CD4-positive, alpha-beta memory T cell (primary cell): ENCODE data around the gene EN1. TPM values are rescaled to one million over a fixed set of nuclear protein-coding genes. Genes with fewer than 3 reads are reported as not detected.

Experiments used
- CTCF ChIA-PET: fragments of 350-600 bp; sonication (Branson Sonifier 250); formaldehyde crosslinking; loops from one replicate; lab custom pipeline; 2021; ENCODE audit warnings: inconsistent platforms; ENCODE audit not compliant: partially characterized antibody; lab: Charles Lee
- POLR2A ChIA-PET: fragments of 350-600 bp; sonication (Branson Sonifier 250); formaldehyde crosslinking; loops from one replicate; lab custom pipeline; 2021; ENCODE audit not compliant: partially characterized antibody; lab: Charles Lee
- DNase-seq, 5 donors: peaks; one replicate each; pipeline versions ENCODE4 v3.0.0 to v3.0.0-alpha.2; 2020 to 2022; ENCODE audit warnings: mixed read lengths in 1 of 5
- H3K27ac ChIP-seq: one replicate; pipeline ENCODE4 v1.7.0; 2013; ENCODE audit warnings: low read depth, low read length
- H3K27me3 ChIP-seq: 2 replicates; pipeline ENCODE4 v1.7.0; 2013; ENCODE audit warnings: mild to moderate bottlenecking, low read length, moderate library complexity; ENCODE audit not compliant: insufficient read depth
- H3K36me3 ChIP-seq: 2 replicates; pipeline ENCODE4 v1.7.0; 2013; ENCODE audit warnings: mild to moderate bottlenecking, low read length, moderate library complexity; ENCODE audit not compliant: insufficient read depth
- H3K4me1 ChIP-seq: 2 replicates; pipeline ENCODE4 v1.7.0; 2013; ENCODE audit warnings: mild to moderate bottlenecking, low read length, moderate library complexity; ENCODE audit not compliant: insufficient read depth
- H3K4me3 ChIP-seq, 2 donors: one replicate each; pipeline ENCODE4 v1.7.0; 2013; ENCODE audit warnings: low read length in 2 of 2, mild to moderate bottlenecking in 1 of 2
- H3K9me3 ChIP-seq, 2 donors: one replicate each; pipeline ENCODE4 v1.7.0; 2013; ENCODE audit warnings: low read length in 2 of 2, control low read depth in 1 of 2; ENCODE audit not compliant: control insufficient read depth in 1 of 2
- H3K27ac Mint-ChIP-seq, 7 donors: one replicate each; pipeline ENCODE4 v1.8.0; 2020 to 2021; ENCODE audit warnings: mixed read lengths in 7 of 7, mild to moderate bottlenecking in 6 of 7, inconsistent platforms in 3 of 7, moderate library complexity in 3 of 7
- H3K27me3 Mint-ChIP-seq, 2 donors: one replicate each; pipeline ENCODE4 v1.8.0; 2020 to 2021; ENCODE audit warnings: mixed read lengths in 2 of 2
- H3K36me3 Mint-ChIP-seq, 2 donors: one replicate each; pipeline ENCODE4 v1.8.0; 2020 to 2021; ENCODE audit warnings: mixed read lengths in 2 of 2, inconsistent platforms in 1 of 2, mild to moderate bottlenecking in 1 of 2
- H3K4me1 Mint-ChIP-seq, 4 donors: one replicate each; pipeline ENCODE4 v1.8.0; 2020 to 2021; ENCODE audit warnings: mixed read lengths in 4 of 4, mild to moderate bottlenecking in 1 of 4
- H3K4me3 Mint-ChIP-seq, 8 donors: one replicate each; pipeline ENCODE4 v1.8.0; 2020 to 2021; ENCODE audit warnings: mixed read lengths in 8 of 8, mild to moderate bottlenecking in 7 of 8, moderate library complexity in 6 of 8, inconsistent platforms in 3 of 8
- H3K9me3 Mint-ChIP-seq, 8 donors: one replicate each; pipeline ENCODE4 v1.8.0; 2020 to 2021; ENCODE audit warnings: mixed read lengths in 8 of 8, mild to moderate bottlenecking in 5 of 8, inconsistent platforms in 3 of 8, moderate library complexity in 1 of 8
- intact Hi-C: fragments of 100-400 bp; cut with micrococcal nuclease; formaldehyde crosslinking; loops from one replicate; pipeline ENCODE4 v1.15.1; 2023
- polyA plus RNA-seq, 2 donors: library from polyadenylated mRNA; unstranded; fragments of 300-500 nt; fragmentation: Illumina TruSeq; gene quantifications; one replicate each; pipeline ENCODE4 v1.2.3, GENCODE V29; 2021
- total RNA-seq, 2 experiments: library from RNA; stranded (reverse); gene quantifications; one replicate each; pipeline ENCODE4 v1.2.3, GENCODE V29; 2021

Gene EN1
- total and polyA plus RNA-seq, 4 experiments from 2014 or later: not detected

GRCh38 chr2:118817469-118817868 is 30.0 kb downstream of the EN1 start:
- Mint-ChIP-seq H3K36me3 (no peaks in the 10 kb centered on the region), H3K27me3 (peaks cover 34 to 37% of the 10 kb centered on the region in 2 donors), H3K27ac (no peak overlapping the region), H3K4me3 (no peak overlapping the region), H3K9me3 (no peaks in the 10 kb centered on the region), H3K4me1 (no peaks in the 10 kb centered on the region)
- no peaks in the 10 kb centered on the region for H3K9me3 ChIP-seq
- H3K36me3 ChIP-seq: no peaks in the 10 kb centered on the region
- no peak overlapping the region for H3K4me3 ChIP-seq
- no peak for DNase-seq
- H3K27me3 ChIP-seq: peaks cover 6% of the 10 kb centered on the region
- POLR2A ChIA-PET: no interaction called here
- H3K27ac ChIP-seq: no peak overlapping the region
- CTCF ChIA-PET: interaction anchor here (1.0 kb wide), 1 partner anchor 38 kb away, joined by 4 read pairs; no protein-coding TSS in a partner anchor
- intact Hi-C loops: no loop called here
- no peaks in the 10 kb centered on the region for H3K4me1 ChIP-seq

- CTCF ChIA-PET: interaction anchor here (1.0 kb wide), 1 partner anchor 39 kb away, joined by 4 read pairs; no protein-coding TSS in a partner anchor
- Histone ChIP-seq H3K27ac (no peak overlapping the region), H3K27me3 (peaks cover 6% of the 10 kb centered on the region), H3K4me3 (no peak overlapping the region), H3K9me3 (no peaks in the 10 kb centered on the region), H3K4me1 (no peaks in the 10 kb centered on the region), H3K36me3 (no peaks in the 10 kb centered on the region)
- Mint-ChIP-seq H3K4me1 (no peaks in the 10 kb centered on the region), H3K4me3 (no peak overlapping the region), H3K36me3 (no peaks in the 10 kb centered on the region), H3K27ac (no peak overlapping the region), H3K27me3 (peaks cover 33 to 38% of the 10 kb centered on the region in 2 donors), H3K9me3 (no peaks in the 10 kb centered on the region)
- intact Hi-C loops: no loop called here
- POLR2A ChIA-PET: no interaction called here
- DNase-seq: no peak
Observed at GRCh38 chr2:118816669-118817068, 30.8 kb downstream of the EN1 start.

- Histone ChIP-seq H3K4me1 (no peaks in the 10 kb centered on the region), H3K9me3 (no peaks in the 10 kb centered on the region), H3K36me3 (no peaks in the 10 kb centered on the region), H3K4me3 (no peak overlapping the region), H3K27ac (no peak overlapping the region), H3K27me3 (peaks cover 6% of the 10 kb centered on the region)
- Mint-ChIP-seq H3K4me3 (no peak overlapping the region), H3K36me3 (no peaks in the 10 kb centered on the region), H3K27me3 (peaks cover 32 to 34% of the 10 kb centered on the region in 2 donors), H3K27ac (no peak overlapping the region), H3K9me3 (no peaks in the 10 kb centered on the region), H3K4me1 (no peaks in the 10 kb centered on the region)
- no peak for DNase-seq
- ChIA-PET CTCF (no interaction called here), POLR2A (no interaction called here)
- intact Hi-C loops: no loop called here
Observed at GRCh38 chr2:118815731-118816130, 31.7 kb downstream of the EN1 start.

- no peaks in the 10 kb centered on the region for H3K9me3 Mint-ChIP-seq
- intact Hi-C loops: no loop called here
- peaks cover 6% of the 10 kb centered on the region for H3K27me3 ChIP-seq
- H3K36me3 Mint-ChIP-seq: no peaks in the 10 kb centered on the region
- no peaks in the 10 kb centered on the region for H3K4me1 ChIP-seq
- POLR2A ChIA-PET: no interaction called here
- DNase-seq: no peak
- H3K4me3 ChIP-seq: no peak overlapping the region
- CTCF ChIA-PET: no interaction called here
- no peaks in the 10 kb centered on the region for H3K4me1 Mint-ChIP-seq
- no peak overlapping the region for H3K4me3 Mint-ChIP-seq
- no peak overlapping the region for H3K27ac Mint-ChIP-seq
- no peaks in the 10 kb centered on the region for H3K36me3 ChIP-seq
- H3K27ac ChIP-seq: no peak overlapping the region
- no peaks in the 10 kb centered on the region for H3K9me3 ChIP-seq
- H3K27me3 Mint-ChIP-seq: peaks cover 30 to 34% of the 10 kb centered on the region in 2 donors
Observed at GRCh38 chr2:118815314-118815713, 32.1 kb downstream of the EN1 start.

GRCh38 chr2:118814368-118814767 is 33.1 kb downstream of the EN1 start:
- intact Hi-C loops: no loop called here
- H3K4me1 Mint-ChIP-seq: peaks cover 0 to 3% (median 0%) of the 10 kb centered on the region in 4 donors
- Histone ChIP-seq H3K27ac (no peak overlapping the region), H3K4me1 (no peaks in the 10 kb centered on the region), H3K36me3 (no peaks in the 10 kb centered on the region), H3K4me3 (no peak overlapping the region), H3K27me3 (peaks cover 6% of the 10 kb centered on the region), H3K9me3 (no peaks in the 10 kb centered on the region)
- no peak overlapping the region for H3K4me3 Mint-ChIP-seq
- no peak for DNase-seq
- H3K36me3 Mint-ChIP-seq: no peaks in the 10 kb centered on the region
- peaks cover 0 to 2% (median 0%) of the 10 kb centered on the region in 8 donors for H3K9me3 Mint-ChIP-seq
- no peak overlapping the region for H3K27ac Mint-ChIP-seq
- ChIA-PET CTCF (no interaction called here), POLR2A (no interaction called here)
- H3K27me3 Mint-ChIP-seq: peaks cover 29 to 32% of the 10 kb centered on the region in 2 donors

GRCh38 chr2:118813601-118814339 is 33.7 kb downstream of the EN1 start:
- Mint-ChIP-seq H3K27me3 (peaks cover 29 to 31% of the 10 kb centered on the region in 2 donors), H3K36me3 (no peaks in the 10 kb centered on the region), H3K4me1 (peaks cover 0 to 3% (median under 1%) of the 10 kb centered on the region in 4 donors), H3K4me3 (no peak overlapping the region), H3K9me3 (peaks cover 0 to 2% (median 0%) of the 10 kb centered on the region in 8 donors), H3K27ac (no peak overlapping the region)
- Histone ChIP-seq H3K4me1 (no peaks in the 10 kb centered on the region), H3K9me3 (no peaks in the 10 kb centered on the region), H3K4me3 (no peak overlapping the region), H3K27me3 (peaks cover 6% of the 10 kb centered on the region), H3K36me3 (no peaks in the 10 kb centered on the region), H3K27ac (no peak overlapping the region)
- no peak for DNase-seq
- POLR2A ChIA-PET: no interaction called here
- intact Hi-C loops: no loop called here
- CTCF ChIA-PET: no interaction called here

- ChIA-PET CTCF (no interaction called here), POLR2A (no interaction called here)
- H3K9me3 ChIP-seq: no peaks in the 10 kb centered on the region
- H3K27me3 ChIP-seq: peaks cover 6% of the 10 kb centered on the region
- Mint-ChIP-seq H3K27ac (no peak overlapping the region), H3K4me1 (peaks cover under 1 to 6% (median 3%) of the 10 kb centered on the region in 4 donors), H3K27me3 (peaks cover 24 to 28% of the 10 kb centered on the region in 2 donors), H3K4me3 (no peak overlapping the region), H3K9me3 (peaks cover 0 to 2% (median 0%) of the 10 kb centered on the region in 8 donors), H3K36me3 (no peaks in the 10 kb centered on the region)
- DNase-seq: no peak
- intact Hi-C loops: no loop called here
- H3K4me3 ChIP-seq: no peak overlapping the region
- H3K36me3 ChIP-seq: no peaks in the 10 kb centered on the region
- H3K27ac ChIP-seq: no peak overlapping the region
- no peaks in the 10 kb centered on the region for H3K4me1 ChIP-seq
Observed at GRCh38 chr2:118813111-118813510, 34.3 kb downstream of the EN1 start.
